GM12878 (cell line): Measurements from ENCODE around the gene PALD1. TPM values are rescaled to one million over a fixed set of nuclear protein-coding genes. Genes with fewer than 3 reads are reported as not detected.

Experiments used
- ATAC-seq: fragments of 200-7000 bp; cut with Tn5 transposase; 3 replicates; pipeline ENCODE4 v1.9.1; 2020; ENCODE audit warnings: mild to moderate bottlenecking, moderate library complexity
- BruUV-seq: library from RNA; stranded (reverse); fragments of 400-500 nt; replicated peaks from 2 replicates; lab custom pipeline; 2021; lab: Mats Ljungman, UMichigan
- CTCF ChIA-PET: fragments of 300-600 bp; sonication (Branson Sonifier 250); formaldehyde crosslinking; extraction: SDS; loops from one replicate; lab custom pipeline; 2021; ENCODE audit warnings: inconsistent platforms; lab: Yijun Ruan, JAX
- POLR2A ChIA-PET: fragments of 350-600 bp; formaldehyde crosslinking; extraction: SDS; loops from one replicate; lab custom pipeline; 2021; ENCODE audit warnings: inconsistent platforms; lab: Charles Lee
- RAD21 ChIA-PET: fragments of 300-600 bp; sonication (Branson Sonifier 250); formaldehyde crosslinking; loops from one replicate; lab custom pipeline; 2023; ENCODE audit warnings: antibody characterized with exemption; ENCODE audit not compliant: unreplicated experiment; lab: Charles Lee
- SMC1A ChIA-PET: fragments of 300-600 bp; sonication (Branson Sonifier 250); formaldehyde crosslinking; loops from one replicate; lab custom pipeline; 2023; ENCODE audit not compliant: unreplicated experiment, uncharacterized antibody; lab: Charles Lee
- DNase-seq: peaks from one replicate; pipeline ENCODE4 v3.0.0-alpha.2; 2011; ENCODE audit warnings: low read depth, low spot score
- FAIRE-seq: peaks from 3 replicates; lab custom pipeline; 2011; peaks lifted over from hg19 to GRCh38; lab: Jason Lieb, UNC
- H2AFZ ChIP-seq: 2 replicates; pipeline ENCODE4 v1.6.0; 2011; ENCODE audit warnings: low read depth, low read length, control low read depth; ENCODE audit not compliant: control insufficient read depth
- H3K27ac ChIP-seq: 2 replicates; pipeline ENCODE4 v1.5.1; 2011; ENCODE audit warnings: control low read depth; ENCODE audit not compliant: control insufficient read depth, insufficient read depth
- H3K27me3 ChIP-seq, 2 experiments: replicated peaks in 1 of 2; 2 replicates each; pipeline versions ENCODE4 v1.6.0 to v1.6.1; 2011; ENCODE audit warnings: low read length in 1 of 2; ENCODE audit not compliant: control insufficient read depth in 2 of 2, insufficient read depth in 2 of 2
- H3K36me3 ChIP-seq, 2 experiments: 2 replicates each; pipeline ENCODE4 v1.5.1; 2011; ENCODE audit warnings: low read length in 1 of 2; ENCODE audit not compliant: control insufficient read depth in 2 of 2, insufficient read depth in 2 of 2
- H3K4me1 ChIP-seq: 2 replicates; pipeline ENCODE4 v1.6.1; 2011; ENCODE audit warnings: mild to moderate bottlenecking, low read length, moderate library complexity, mixed read lengths; ENCODE audit not compliant: control insufficient read depth, insufficient read depth
- H3K4me2 ChIP-seq: 2 replicates; pipeline ENCODE4 v1.6.0; 2011; ENCODE audit warnings: control low read depth; ENCODE audit not compliant: control insufficient read depth, insufficient read depth
- H3K4me3 ChIP-seq: fragments of 200-600 bp; sonication (generic); 2 replicates; pipeline ENCODE4 v1.5.1; 2016
- H3K79me2 ChIP-seq: 2 replicates; pipeline ENCODE4 v1.6.0; 2011; ENCODE audit warnings: low read length; ENCODE audit not compliant: control insufficient read depth, insufficient read depth
- H3K9ac ChIP-seq: 2 replicates; pipeline ENCODE4 v1.8.0; 2011; ENCODE audit warnings: low read length, control low read depth, mixed read lengths; ENCODE audit not compliant: control insufficient read depth, insufficient read depth
- H3K9me3 ChIP-seq: replicated peaks from 3 replicates; pipeline ENCODE4 v1.5.1; 2011; ENCODE audit warnings: mild to moderate bottlenecking, low read length; ENCODE audit not compliant: control insufficient read depth, insufficient read depth
- H4K20me1 ChIP-seq: 2 replicates; pipeline ENCODE4 v1.6.0; 2011; ENCODE audit not compliant: control insufficient read depth, insufficient read depth
- BMI1 ChIP-seq: fragments of 450-650 bp; IDR thresholded peaks from 2 replicates; pipeline ENCODE4 v1.6.1; 2016; ENCODE audit warnings: mild to moderate bottlenecking, moderate library complexity, borderline replicate concordance
- CBX3 ChIP-seq: fragments of 200-600 bp; sonication (generic); IDR thresholded peaks from 2 replicates; pipeline ENCODE4 v1.6.1; 2016; ENCODE audit warnings: low read depth, borderline replicate concordance
- FOXM1 ChIP-seq: IDR thresholded peaks from 2 replicates; pipeline ENCODE4 v1.6.1; 2012; ENCODE audit warnings: low read depth, mild to moderate bottlenecking, inconsistent platforms, low read length, moderate library complexity
- KDM1A ChIP-seq: fragments of 200-600 bp; sonication (generic); IDR thresholded peaks from 2 replicates; pipeline ENCODE4 v1.6.1; 2016; ENCODE audit warnings: borderline replicate concordance
- MEF2B ChIP-seq: fragments of 450-650 bp; IDR thresholded peaks from 2 replicates; pipeline ENCODE4 v1.6.1; 2018; ENCODE audit warnings: mild to moderate bottlenecking, moderate library complexity; ENCODE audit not compliant: partially characterized antibody, poor library complexity, severe bottlenecking
- MTA2 ChIP-seq: fragments of 450-650 bp; IDR thresholded peaks from 2 replicates; pipeline ENCODE4 v1.6.1; 2016; ENCODE audit warnings: low read depth, mild to moderate bottlenecking, moderate library complexity
- NFXL1 ChIP-seq: fragments of 450-650 bp; IDR thresholded peaks from 2 replicates; pipeline ENCODE4 v1.6.1; 2017; ENCODE audit warnings: antibody characterized with exemption, mild to moderate bottlenecking, borderline replicate concordance
- RCOR1 ChIP-seq: conservative IDR thresholded peaks from 2 replicates; pipeline ENCODE4 v1.6.1; 2012; ENCODE audit warnings: low read depth, low read length, improper control_type of control experiment
- RUNX3 ChIP-seq: IDR thresholded peaks from 2 replicates; pipeline ENCODE4 v1.6.1; 2012; ENCODE audit warnings: low read length, inconsistent platforms
- ZBTB11 ChIP-seq: fragments of 450-650 bp; formaldehyde crosslinking; IDR thresholded peaks from 2 replicates; pipeline ENCODE4 v1.5.0; 2022; ENCODE audit warnings: mild to moderate bottlenecking, missing genetic modification characterization
- ZNF217 ChIP-seq: fragments of 450-650 bp; IDR thresholded peaks from 2 replicates; pipeline ENCODE4 v1.6.1; 2017; ENCODE audit warnings: antibody characterized with exemption, mild to moderate bottlenecking
- ZNF24 ChIP-seq: fragments of 450-650 bp; IDR thresholded peaks from 2 replicates; pipeline ENCODE4 v1.6.1; 2017; ENCODE audit warnings: antibody characterized with exemption, mild to moderate bottlenecking
- ZNF384 ChIP-seq: IDR thresholded peaks from 2 replicates; pipeline ENCODE4 v1.6.1; 2012; ENCODE audit warnings: low read depth, mild to moderate bottlenecking, low read length, improper control_type of control experiment, borderline replicate concordance
- ZZZ3 ChIP-seq: IDR thresholded peaks from 2 replicates; pipeline ENCODE4 v1.6.1; 2011; ENCODE audit warnings: low read depth; ENCODE audit not compliant: control insufficient read depth, insufficient read length
- WGBS: methylation state at CpG from one replicate; pipeline ENCODE4 v1.1.6; 2016; ENCODE audit warnings: low lambda C conversion rate; ENCODE audit not compliant: insufficient replicate concordance, insufficient coverage; ENCODE audit errors: missing lambda C conversion rate; 5-methylcytosine and 5-hydroxymethylcytosine counted together
- in situ Hi-C: fragments of 300-500 bp; cut with MboI; formaldehyde crosslinking; loops from 9 replicates; pipeline ENCODE4 v1.14.3; 2018; ENCODE audit warnings: mixed read lengths
- intact Hi-C: fragments of 100-400 bp; cut with micrococcal nuclease; formaldehyde crosslinking; loops from one replicate; pipeline ENCODE4 v1.14.2; 2022; ENCODE audit not compliant: unreplicated experiment
- polyA plus RNA-seq, 11 experiments: library from polyadenylated mRNA; depleted of rRNA in 4 of 11; unstranded in 6 of 11; stranded (reverse) in 5 of 11; fragments of >200 nt; fragmentation: Nextera tagmentation in 4 of 11; fragmentation: Illumina TruSeq in 1 of 11; extraction: Ambion mirVana in 4 of 11; extraction: Trizol in 1 of 11; gene quantifications; 1 replicate in 1 of 11; 2 replicates in 10 of 11; pipeline versions ENCODE4 v1.2.1 to v1.2.3, GENCODE V29; 2011 to 2016; ENCODE audit warnings: inconsistent platforms in 2 of 11, missing spikeins in 2 of 11, low read depth in 1 of 11
- total RNA-seq, 4 experiments: library from RNA; depleted of rRNA in 3 of 4; stranded (reverse); fragments of >200 nt in 3 of 4; fragmentation: Illumina TruSeq in 1 of 4; extraction: Trizol in 1 of 4; gene quantifications; 2 replicates each; pipeline versions ENCODE4 v1.2.1 to v1.2.3, GENCODE V29; 2013 to 2021

Gene PALD1
- total and polyA plus RNA-seq, 10 of the 15 experiments (the other 5 are each of a cell fraction or from before 2014, with no cell fraction given) = 0.43 to 20.9 (median 9.0) TPM

- no peaks in the 10 kb centered on the region for H3K4me1 ChIP-seq
- no peak for DNase-seq
- H3K9ac ChIP-seq = no peak overlapping the region
- peaks cover 3 to 5% of the 10 kb centered on the region in 2 experiments; a peak in 3 of 4 replicates for H3K27me3 ChIP-seq
- WGBS = 52% methylated on average over 26 of the region's 29 CpGs
- BruUV-seq = no TSS peak
- no peaks in the 10 kb centered on the region for H3K36me3 ChIP-seq
- no peak overlapping the region for H2AFZ ChIP-seq
- CTCF ChIA-PET = interaction anchor here (2.6 to 6.0 kb wide), 4 partner anchors 39 to 294 kb away, joined by 13 to 74 read pairs (median 19); no protein-coding TSS in a partner anchor
- no peaks in the 10 kb centered on the region for H3K9me3 ChIP-seq
- no peaks in the 10 kb centered on the region for H4K20me1 ChIP-seq
- TF ChIP-seq NFXL1 (no peak), RUNX3 (no peak), MTA2 (no peak), BMI1 (no peak), MEF2B (no peak), ZZZ3 (no peak), ZBTB11 (no peak), ZNF24 (no peak), FOXM1 (no peak), RCOR1 (no peak), KDM1A (no peak), CBX3 (no peak), ZNF384 (no peak), ZNF217 (no peak)
- RAD21 ChIA-PET = interaction anchor here (1.3 to 2.5 kb wide), 3 partner anchors 81 to 99 kb away, joined by 4 to 15 read pairs (median 9); no protein-coding TSS in a partner anchor
- no peaks in the 10 kb centered on the region for H3K79me2 ChIP-seq
- intact Hi-C loops (loop anchor here (10.0 kb wide), 1 partner anchor 425 kb away; the partner anchor contains the start of gene PCBD1), in situ Hi-C loops (loop anchor here (5.0 to 10.0 kb wide), 3 partner anchors 77 to 425 kb away; partner anchors contain the start of gene PCBD1)
- SMC1A ChIA-PET = interaction anchor here (0.6 to 2.1 kb wide), 2 partner anchors 12 to 90 kb away, joined by 3 to 13 read pairs; no protein-coding TSS in a partner anchor
- no peak overlapping the region for H3K27ac ChIP-seq
- POLR2A ChIA-PET = no interaction called here
- H3K4me3 ChIP-seq = no peak overlapping the region
- no peak for ATAC-seq
- no peak overlapping the region for H3K4me2 ChIP-seq
- no peak for FAIRE-seq
Observed at GRCh38 chr10:70459774-70460490, 18.6 kb upstream of the PALD1 start.
